Activated CD4-positive, alpha-beta T cell treated with anti-CD3 and anti-CD28 coated beads for 4 hours (primary cell): ENCODE results near the gene SCRN2.

Source experiments
- DNase-seq, 2 donors: peaks; one replicate each; pipeline ENCODE4 v3.0.0-alpha.2; 2020

Gene SCRN2

DNA sequence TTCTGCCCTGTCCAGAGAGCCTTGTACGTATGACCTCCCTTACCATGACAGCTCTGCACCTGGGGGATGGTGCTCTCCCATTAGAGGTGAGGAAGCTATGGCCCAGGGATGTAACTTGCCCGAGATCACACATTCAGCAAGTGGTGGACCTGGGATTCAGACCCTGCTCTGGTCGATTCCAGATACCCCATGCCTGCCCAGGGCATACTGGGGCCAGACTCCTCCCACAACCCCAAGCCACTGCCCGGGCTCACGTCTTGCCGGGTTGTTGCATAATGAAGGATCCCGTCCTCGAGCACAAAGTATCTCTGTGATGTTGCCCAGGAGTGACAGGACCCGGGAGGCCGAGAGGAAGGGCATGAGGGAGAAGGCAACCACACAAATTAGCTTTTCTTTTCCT lies 21.6 kb downstream of the SCRN2 start:
- DNase-seq, result no peak

DNA sequence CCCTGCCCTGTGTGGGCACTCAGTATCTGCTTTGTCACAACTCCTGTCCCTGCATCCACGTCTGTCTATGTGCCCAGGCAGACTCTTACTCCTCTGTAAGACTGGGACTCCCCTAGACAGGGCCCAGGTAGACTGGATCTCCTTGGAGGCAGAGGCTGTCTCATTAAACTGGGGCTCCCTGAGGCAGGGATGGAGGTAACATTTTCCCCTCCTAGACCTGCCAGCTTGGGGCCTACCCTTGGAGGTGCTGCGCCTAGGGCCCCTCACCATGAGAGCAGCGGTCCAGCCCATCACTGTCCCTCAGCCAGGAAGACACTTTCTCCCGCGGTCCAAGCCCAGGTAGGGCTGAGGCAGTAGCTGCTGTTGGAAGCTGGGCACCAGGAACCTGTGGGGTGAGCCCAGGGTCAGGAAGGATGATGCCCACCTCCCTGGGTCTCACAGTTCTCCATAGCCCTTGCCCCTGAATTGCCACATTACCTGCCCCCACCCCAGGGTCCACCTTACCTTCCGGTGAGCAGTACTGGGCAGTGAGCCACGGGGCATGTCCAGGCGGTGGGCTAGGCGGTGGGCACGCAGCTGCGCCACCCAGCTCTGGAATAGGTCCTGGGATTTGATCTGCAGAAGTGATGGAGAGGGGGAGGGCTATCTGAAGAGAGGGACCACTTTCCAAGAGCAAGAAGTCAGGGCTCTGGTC lies 22.9 kb downstream of the SCRN2 start:
- DNase-seq, result no peak

DNA sequence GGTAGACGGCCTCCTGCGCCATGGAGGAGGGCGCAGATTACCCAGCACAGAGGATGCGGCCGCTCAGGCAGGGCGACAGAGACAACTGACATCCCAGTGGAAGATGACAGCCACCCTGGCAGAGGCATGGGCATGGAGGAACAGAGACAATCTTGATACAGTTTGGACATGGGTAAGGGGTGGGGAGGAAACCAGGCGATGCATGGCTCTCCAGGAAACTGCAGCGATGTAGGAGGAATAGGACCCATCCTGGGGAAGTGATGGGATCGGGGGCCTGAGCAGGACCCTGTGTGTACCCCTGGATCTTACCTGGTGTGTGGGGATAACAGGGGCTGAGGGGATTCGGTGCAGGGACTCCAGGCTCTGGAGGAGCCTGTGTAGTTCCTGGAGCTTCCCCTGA lies 24.1 kb downstream of the SCRN2 start:
- DNase-seq, result no peak

DNA sequence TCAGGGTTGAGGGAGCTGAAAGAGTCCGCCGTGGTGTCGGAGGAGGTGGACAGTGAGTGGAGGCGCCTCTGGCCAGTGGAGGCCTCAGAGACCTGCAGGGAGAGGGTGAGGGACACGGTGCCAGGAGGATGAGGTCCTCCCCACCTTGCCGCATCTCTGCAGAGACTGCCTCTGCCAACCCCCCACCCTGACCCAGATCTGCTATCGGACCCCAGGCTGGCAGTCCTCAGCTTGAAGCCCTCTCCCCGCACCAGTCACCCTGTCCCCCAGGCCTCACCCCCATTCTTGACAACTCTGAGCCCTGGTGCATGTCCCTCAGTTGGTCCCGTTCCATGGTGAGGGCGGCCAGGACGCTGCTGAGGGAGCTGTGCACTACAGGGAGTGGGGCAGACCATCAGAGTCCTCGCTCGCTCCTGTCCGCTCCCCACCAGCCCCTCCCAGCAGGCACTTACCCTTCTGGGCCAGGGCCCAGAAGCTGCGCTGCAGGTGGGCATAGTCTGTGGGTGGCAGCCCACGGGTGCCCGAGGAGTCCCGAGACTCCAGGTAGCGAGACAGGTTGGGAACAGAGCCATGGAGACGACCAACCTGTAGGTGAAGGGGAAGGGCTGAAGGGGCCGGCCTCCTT lies 24.9 kb downstream of the SCRN2 start:
- DNase-seq, result no peak

DNA sequence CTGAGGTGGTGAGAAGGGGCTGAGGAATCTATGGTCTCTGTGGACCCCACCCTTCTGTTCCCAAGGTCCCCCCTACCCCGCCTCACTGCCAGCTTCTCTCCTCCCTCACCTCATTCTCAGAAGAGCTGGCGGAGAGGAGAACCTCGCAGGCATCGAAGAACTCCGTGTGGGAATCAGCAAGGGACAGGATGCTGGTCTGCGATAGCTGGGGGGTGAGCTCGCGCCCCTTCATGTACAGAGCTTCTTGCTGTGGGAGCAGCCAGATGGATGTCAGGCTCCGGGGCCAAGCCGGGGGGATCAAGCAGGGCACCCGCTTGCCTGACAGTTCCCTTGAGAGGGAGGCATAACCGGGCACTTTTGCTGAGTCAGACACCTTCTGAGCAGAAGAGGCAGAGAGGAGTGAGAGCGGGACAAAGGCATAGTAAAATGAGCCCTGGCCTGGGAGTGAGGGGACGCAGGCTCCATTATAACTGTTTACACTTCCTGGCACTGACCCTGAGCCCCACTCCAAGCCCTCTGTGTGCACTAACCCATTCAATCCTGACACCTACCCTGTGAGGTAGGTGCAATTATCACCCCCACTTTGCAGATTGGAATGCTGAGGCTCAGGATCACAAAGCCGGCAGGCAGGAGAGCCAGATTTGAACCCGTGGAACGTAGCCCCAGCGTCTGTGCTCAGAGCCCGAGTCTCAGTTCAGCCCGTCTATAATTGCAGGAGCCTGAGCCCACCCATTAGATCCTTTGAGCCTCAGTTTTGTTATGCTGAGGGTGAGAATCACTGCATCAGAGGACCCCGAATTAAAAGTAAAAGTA lies 25.8 kb downstream of the SCRN2 start:
- no peak for DNase-seq

DNA sequence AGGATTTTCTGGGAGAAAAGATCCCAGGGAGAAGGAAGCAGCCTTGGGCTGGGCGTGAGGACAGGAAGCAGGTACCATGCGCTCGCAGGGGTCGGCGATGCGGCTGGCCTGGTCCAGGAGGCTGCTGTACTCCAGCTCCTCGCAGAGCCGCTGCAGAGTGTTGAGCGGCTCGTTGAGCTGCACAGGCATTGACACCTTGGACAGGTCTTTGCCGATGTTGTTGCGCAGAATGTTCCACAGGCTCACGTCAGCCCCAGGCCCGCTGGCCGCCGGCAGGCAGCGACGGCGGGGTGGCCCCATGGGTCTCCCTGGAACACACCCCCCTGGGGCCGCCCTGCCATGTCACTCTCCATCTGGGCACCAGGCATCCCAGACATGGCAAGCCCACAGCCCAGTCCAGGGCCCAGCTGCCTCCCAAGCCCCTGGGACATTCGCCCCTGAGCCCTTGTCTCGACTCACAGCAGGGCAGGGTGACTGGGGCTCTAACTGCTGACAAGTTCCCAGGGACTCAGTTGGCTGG lies 27.5 kb downstream of the SCRN2 start:
- no peak for DNase-seq

DNA sequence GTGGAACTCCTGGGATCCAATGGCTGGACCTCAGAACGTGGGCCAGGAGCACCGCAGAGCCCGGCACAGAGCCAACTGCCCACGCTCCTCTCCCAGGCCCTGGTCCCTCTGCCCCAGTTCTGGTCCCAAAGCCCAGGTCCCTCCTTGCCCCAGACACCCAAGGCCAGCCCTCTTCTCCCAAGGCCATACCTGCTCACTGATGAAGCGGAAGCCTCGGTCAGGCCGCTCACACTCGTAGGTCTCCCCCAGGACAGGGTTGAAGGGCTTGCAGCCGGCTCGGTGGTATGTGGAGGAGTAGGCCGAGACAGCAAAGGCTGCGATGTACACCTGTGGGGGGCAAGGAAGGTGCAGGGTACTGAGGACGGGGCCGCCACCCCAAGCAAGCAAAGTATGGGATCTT lies 28.0 kb downstream of the SCRN2 start:
- no peak for DNase-seq

DNA sequence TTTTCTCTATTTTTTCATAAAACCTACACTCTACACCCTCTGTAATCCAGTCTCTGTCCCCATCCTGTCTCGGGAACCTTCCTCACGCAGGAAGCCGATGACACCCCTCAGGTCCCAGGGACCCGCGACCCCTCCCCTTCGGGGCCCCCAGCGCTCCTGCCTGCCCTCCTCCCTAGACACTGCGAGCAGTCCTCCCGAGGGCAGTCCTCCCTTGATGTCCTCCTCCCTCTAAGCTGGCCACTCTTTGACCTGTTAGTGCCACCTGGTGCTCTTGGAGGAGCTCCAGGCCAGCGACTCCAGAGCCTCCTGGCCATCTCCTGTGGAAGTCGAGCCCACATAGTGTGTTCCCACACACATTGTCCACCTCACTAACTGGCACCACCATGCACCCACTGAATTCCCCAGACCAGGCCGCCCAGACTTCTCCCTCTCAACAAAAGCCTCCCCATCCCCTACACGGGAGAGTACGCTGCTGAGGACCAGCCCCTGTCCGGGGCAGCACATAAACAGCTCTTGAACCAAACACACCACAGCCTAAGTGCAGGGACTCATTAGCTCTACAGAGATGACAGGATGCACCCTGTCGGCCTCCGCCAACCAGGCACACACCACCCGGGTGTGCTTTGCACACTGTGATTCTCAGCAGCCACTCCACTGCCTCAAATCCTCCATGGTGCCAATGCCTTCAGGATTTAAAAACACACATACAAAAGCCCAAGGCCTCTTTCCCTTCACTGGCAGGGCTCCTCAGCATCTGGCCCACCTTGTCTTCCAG lies 28.7 kb downstream of the SCRN2 start:
- DNase-seq, result no peak

DNA sequence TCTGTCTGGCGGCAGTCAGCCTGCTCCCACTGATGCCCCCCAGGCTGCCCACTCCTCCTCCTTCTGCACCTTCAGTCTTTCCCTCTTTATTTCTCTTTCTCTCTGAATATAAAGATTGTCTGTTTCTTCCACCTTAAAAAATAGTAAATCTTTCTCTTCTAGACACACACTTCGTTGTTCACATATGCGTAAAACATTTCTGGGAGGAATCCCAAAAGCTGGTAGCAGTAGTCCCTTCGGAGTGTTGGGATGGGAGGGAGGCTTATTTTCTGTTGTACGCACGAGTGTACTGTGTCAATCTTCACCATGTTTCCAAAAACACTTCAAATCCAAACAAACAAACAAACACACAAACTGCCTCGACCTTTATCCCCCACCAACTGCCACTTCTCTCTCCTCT lies 29.4 kb downstream of the SCRN2 start:
- no peak for DNase-seq

DNA sequence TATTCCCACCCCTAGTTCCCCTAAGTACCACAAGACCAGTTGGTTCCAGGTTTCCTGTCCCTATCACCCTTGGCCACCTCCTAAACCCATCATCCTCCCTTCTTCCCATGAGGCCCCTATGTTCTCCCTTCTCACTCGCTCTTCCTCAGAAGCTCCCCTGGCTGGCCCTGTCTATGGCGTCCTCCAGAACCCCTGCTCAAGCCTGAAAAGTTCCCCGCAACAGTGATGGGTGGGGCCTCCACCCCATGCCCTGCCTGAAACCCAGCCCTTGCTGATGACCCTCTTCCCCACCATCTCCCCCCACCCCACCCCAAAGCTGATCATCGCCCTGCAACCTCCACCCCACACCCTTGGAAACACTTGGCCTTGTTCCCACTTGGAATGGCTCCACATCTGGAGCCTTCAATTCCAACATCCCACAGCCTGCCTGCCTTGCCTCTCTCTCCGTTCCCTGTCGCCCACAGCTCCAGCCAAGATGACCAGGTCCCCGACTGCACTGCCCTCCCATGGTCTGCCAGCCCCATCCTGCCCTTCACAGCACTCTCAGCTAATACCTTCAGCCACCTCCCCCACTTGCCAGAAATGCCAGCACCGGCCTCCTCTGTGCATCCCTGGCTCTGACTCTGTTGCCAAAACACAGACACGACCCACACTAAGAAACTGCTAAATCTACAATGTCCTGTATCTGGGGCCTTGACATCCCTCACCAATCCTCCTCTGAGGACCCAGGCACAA lies 30.0 kb downstream of the SCRN2 start:
- DNase-seq, result no peak

DNA sequence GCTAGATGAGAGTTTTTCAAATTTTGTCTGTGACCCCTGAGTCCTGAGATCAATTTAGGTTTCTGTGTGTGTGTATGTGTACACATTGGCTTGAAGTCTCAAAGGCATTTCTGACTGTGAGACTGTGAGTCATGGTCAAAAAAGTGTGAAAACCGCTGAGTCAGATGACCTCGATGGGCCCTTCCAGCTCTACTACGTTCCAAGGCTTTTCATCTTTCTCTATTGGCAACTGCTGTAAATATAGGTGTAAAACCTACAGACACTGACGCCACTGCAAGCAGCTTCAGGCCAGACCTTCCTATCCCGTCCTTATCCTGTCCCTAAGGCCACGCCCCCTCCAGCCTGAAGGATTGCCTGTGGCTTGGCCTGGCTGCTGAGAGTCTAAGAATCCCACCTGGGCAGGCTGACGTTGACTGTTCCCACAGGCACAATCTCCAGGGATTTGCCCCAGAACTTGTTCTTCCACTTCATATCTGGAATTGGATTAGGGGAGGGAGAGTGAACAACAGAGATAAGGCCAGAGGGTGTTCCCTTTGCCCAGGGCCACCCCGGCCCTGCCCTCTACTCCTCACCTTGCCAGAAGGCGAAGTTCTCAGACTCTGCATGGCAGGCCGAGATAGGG lies 30.8 kb downstream of the SCRN2 start:
- no peak for DNase-seq

DNA sequence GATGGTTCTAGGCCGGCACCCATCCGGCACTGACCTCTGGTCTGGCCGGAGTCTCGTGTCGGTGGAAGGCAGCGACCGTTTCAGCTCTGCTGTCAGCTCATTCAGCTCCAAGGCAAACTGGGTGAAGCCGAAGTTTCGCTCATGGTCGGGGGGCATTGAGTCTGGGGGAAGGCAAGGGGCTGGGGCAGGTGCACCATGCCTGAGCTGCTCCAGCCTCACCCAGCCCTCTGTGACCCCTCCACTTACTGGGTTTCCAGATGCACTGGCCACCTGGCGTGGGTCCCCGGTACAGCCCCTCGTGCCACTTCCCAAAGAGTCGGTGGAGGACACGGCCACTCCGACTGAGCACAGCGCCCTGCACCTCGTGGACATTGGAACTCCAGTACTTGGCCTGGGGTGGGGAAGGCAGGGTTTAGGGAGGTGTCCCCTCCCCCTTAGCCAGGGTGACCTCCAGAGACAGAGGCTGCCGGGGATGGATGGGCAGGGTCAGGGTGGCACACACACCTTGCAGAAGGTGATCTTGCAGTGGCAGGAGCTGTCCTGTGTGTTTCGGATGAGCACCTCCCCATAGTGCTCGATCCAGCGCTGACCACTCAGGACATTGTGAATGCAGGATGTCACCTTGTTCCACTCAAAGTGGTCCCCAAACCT lies 32.1 kb downstream of the SCRN2 start:
- no peak for DNase-seq

DNA sequence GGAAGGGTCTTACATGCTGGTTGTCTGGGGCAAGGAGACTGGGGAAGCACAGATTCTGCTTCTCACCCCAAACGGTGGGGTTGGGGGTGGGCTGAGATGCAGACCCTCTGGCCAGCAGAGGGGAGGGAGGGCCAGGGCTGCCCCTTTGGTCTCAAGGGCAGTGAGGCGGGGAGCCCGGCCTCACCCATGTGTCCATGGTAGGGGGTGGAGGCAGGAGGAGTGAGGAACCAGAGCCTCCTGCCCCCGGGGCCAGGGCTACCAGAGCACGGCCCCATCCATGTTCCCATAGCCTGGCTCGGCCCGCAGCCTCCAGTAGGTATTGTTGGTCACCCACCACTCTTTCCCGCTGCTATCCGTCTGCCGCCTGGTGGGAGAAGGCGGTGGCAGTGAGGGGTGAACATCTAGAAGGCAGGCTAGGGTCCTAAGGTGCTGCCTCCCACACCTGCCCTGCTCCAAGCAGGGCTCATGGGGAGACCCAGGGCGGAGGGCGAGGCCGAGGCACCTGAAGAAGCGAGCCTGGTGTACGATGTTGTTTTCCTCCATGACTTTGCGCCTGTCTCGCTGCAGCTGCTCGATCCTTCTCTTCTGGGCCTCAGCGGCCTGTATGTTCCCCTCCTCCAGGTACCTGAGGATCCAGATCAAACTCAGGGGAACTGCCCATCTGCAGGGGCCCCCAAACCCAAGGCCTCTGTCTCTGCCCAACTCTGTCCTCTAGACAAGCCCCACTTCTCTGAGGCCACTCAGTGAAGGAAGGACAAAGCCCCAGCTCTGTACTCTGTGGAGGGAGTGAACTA lies 32.8 kb downstream of the SCRN2 start:
- no peak for DNase-seq

DNA sequence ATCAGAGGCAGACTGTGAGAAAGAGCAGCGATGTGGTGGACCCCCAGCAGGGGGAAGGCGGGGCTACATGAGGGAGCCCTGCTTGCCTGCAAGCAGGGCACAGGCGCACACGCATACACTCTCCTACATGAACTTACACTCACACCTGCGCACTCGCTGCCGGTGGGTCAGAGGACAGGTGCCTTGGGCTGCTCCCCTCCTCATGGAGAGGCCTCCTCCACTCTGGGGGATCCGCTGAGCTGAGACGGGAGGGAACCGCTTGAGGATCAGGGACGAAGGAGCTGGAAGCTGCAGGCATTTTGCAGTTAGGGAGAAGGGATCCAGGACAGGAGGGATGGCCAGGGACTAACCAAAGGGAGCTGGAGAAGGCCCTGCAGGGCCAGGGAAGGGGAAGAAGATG lies 33.7 kb downstream of the SCRN2 start:
- DNase-seq, result no peak

DNA sequence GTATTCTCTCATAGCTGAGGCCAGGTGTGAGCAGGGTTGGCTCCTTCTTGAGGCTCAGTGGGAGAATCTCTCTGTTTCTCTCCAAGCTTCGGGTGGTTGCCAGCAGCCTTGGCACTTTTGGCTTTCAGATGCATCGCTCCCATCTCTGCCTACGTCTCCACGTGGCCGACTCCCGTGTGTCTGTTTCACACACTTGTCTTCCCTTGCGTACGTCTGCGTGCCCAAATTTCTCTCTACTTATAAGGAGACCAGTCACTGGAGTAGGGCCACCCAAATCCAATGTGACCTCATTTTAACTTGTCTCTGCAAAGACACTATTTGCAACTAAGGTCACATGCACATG lies 34.2 kb downstream of the SCRN2 start:
- no peak for DNase-seq

DNA sequence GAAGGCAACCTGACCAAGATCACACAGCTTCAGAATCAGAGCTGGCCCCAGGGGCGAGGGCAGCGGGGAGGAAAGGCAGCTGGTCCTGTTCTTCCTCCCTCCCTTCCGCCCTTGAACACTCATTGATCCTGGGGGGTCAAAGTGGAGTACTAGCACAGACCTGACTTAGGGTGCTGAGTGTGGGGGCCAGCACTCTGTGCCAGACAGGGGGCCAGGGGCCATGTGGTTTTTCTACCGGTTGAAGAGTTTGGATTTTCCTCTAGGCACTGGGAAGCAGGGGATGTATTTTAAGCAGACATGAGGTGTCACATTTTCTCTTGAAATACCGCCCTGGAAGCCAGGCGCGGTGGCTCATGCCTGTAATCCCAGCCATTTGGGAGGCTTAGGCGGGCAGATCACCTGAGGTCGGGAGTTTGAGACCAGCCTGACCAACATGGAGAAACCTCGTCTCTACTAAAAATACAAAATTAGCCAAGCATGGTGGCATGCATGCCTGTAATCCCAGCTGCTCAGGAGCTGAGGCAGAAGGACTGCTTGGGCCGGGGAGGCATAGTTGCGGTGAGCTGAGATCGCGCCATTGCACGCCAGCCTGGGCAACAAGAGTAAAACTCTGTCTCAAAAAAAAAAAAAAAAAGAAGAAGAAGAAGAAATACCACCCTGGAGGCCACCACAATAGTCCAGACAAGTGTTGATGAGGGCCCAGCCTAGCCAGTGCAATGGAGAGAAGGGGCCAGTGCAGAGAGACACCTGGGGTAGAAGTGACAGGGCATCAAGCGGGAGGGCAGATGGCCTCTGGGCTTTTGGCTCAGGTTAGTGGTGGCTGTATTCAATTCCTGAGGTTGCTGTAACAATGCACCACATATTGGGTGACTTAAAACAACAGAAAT lies 34.8 kb downstream of the SCRN2 start:
- DNase-seq, result no peak

DNA sequence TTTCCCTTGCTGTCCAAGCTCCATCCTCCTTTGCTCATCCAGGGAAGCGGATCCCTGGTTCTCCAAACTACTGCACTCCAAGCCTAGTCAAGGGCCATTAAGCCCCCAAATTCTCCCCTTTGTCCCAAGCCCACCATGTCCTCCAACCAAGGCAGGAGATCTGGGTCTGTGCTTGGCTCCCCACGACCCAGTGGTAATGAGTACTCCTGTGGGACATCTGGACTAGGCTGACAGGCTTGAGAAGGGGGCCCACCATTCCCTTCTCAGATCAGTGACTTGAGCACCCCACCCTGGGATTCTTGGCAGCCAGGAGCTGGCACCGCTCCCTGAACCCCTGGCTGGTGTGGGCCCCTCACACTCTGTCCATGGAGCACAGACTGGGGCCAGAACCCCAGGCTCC lies 36.6 kb downstream of the SCRN2 start:
- DNase-seq, result no peak

DNA sequence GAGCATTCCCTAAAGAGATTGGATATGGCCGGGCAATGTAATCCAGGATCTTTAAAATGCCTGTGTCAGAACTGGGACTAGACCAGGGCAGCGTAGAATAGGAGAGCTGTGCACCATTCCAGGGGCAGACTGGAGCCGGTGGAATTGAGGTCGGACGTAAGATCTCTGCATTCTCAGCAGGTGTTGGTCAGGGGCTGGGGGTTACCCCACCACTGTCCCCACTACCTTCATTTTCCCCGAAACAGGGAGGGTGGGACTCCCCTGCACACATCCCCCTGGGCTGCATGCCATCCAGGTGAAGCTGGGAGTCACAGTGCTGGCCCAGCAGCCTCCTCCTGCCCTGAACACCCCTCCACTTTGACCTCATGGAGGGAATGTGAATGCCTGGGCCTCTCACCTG lies 37.3 kb downstream of the SCRN2 start:
- DNase-seq, result no peak

DNA sequence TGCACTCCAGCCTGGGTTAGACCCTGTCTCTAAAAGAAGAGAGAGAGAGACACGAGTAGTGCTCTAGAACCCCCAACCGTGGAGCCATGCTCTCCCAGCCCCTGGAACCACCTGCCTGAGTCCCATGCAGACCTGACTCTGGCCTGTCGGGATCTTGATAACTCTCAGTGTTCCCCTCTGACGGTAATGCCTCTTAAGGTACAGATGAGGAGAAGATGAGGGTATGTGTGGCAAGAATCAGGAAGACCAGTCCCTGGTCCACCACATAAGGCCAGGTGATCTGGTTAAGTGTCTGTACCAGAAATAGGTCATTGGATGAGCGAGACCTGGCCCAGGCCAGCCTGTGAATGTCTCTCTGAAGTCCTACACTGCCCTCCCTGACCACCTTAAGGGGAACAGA lies 37.9 kb downstream of the SCRN2 start:
- DNase-seq, result no peak
